ENCODE data around the gene P2RY1. TPM values are rescaled to one million over a fixed set of nuclear protein-coding genes. Genes with fewer than 3 reads are reported as not detected.
A peak's percentile ranks its signal among the peaks of the same experiment; 100 is the strongest.

P2RY1 gene, protein sequence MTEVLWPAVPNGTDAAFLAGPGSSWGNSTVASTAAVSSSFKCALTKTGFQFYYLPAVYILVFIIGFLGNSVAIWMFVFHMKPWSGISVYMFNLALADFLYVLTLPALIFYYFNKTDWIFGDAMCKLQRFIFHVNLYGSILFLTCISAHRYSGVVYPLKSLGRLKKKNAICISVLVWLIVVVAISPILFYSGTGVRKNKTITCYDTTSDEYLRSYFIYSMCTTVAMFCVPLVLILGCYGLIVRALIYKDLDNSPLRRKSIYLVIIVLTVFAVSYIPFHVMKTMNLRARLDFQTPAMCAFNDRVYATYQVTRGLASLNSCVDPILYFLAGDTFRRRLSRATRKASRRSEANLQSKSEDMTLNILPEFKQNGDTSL
- total RNA-seq (10 to 100 TPM in 2 of 7 donors, 1 to 10 TPM in 5; 2.8 to 12.8 (median 8.8) TPM), polyA plus RNA-seq (1 to 10 TPM in 1 of 3 donors, under 1 TPM in 2; 0.39 to 1.3 (median 0.50) TPM)
- long read RNA-seq, donor 1, full-length matches to known transcripts: 22 of 22 reads
- long read RNA-seq, donor 1, partial matches to known transcripts: 0 of 22 reads
- long read RNA-seq, donor 1, other reads (novel, unspliced or antisense): 0 of 22 reads
- long read RNA-seq, donor 2, full-length matches to known transcripts: 9 of 9 reads
- long read RNA-seq, donor 2, partial matches to known transcripts: 0 of 9 reads
- long read RNA-seq, donor 2, other reads (novel, unspliced or antisense): 0 of 9 reads

DNA sequence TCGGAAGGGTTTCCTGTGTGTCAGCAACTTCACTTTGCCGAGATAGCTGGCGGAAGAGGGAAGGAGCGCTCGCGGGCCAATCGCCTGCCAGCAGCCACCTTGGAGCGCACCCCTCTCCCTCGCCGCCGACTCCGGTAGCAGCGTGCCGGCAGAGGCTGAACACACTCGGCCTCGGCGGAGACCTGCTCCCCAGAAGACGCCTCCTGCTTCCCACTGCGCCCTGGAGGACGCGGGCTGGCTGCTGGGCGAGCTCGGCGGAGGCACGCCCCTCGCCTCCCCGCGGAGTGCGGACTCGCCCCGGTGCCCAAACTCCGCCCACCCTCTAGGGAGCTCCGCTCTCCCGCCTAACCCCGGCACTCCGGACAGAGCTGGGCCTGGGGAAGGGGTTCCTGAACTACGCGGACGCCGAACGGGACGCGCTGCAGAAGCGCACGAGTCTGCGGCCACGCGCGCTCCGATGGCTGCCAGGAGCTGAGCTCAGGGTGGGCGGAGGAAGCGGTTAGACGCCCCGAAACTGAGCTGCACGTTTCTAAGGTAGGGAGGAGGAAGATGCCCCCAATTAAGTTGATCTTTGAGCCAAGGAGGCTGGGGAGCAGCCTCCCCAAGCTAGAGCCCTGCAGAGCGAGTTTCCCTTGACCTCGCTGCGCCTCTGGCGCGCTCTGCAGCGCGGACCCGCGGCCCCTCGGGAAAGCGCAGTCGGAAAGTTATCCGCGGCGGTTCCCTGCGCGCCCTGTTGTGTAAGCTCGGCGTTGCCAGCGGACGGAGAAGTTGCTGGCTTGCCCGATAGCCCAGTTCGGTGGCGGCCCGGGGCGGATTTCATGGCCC lies at the start of gene P2RY1:
Gene P2RY1 (plus strand): TSS at position 356 of the 825 bp plus-strand sequence. CDS start 652 bp downstream, outside the sequence.
- DNase-seq: peak; percentile 87
- Histone ChIP-seq H3K36me3 (no peaks in the 10 kb centered on the region), H3K27me3 (replicated peaks in 1 of 7) (peaks cover 0 to 35% (median 12%) of the 10 kb centered on the region in 7 donors), H3K4me3 (peak within 1 kb of the TSS; percentile 59 to 86 (median 71)), H3K4me1 (peaks cover 0 to 30% (median 17%) of the 10 kb centered on the region in 6 donors), H3K27ac (peak within 1 kb of the TSS in 7 of 8 donors; percentile 22 to 84 (median 73)), H3K9me3 (no peaks in the 10 kb centered on the region)
- TF ChIP-seq POLR2A (IDR thresholded peaks at IDR 0.05): peak in 1 of 3 donors; percentile 19
- TF ChIP-seq, protein P1, sequence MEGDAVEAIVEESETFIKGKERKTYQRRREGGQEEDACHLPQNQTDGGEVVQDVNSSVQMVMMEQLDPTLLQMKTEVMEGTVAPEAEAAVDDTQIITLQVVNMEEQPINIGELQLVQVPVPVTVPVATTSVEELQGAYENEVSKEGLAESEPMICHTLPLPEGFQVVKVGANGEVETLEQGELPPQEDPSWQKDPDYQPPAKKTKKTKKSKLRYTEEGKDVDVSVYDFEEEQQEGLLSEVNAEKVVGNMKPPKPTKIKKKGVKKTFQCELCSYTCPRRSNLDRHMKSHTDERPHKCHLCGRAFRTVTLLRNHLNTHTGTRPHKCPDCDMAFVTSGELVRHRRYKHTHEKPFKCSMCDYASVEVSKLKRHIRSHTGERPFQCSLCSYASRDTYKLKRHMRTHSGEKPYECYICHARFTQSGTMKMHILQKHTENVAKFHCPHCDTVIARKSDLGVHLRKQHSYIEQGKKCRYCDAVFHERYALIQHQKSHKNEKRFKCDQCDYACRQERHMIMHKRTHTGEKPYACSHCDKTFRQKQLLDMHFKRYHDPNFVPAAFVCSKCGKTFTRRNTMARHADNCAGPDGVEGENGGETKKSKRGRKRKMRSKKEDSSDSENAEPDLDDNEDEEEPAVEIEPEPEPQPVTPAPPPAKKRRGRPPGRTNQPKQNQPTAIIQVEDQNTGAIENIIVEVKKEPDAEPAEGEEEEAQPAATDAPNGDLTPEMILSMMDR (IDR thresholded peaks at IDR 0.05 in 8 of 11, conservative IDR thresholded peaks at IDR 0.05 in 3 of 11): no peak
- TF ChIP-seq POLR2AphosphoS5 (IDR thresholded peaks at IDR 0.05): peak; percentile 63 to 80 (median 79)
- 1% methylated on average over 21 to 81 of the region's 81 CpGs for WGBS, 5 donors
- intact Hi-C loops (cut with DNase I; ENCODE audit: low total_unique reads): no loop called here

DNA sequence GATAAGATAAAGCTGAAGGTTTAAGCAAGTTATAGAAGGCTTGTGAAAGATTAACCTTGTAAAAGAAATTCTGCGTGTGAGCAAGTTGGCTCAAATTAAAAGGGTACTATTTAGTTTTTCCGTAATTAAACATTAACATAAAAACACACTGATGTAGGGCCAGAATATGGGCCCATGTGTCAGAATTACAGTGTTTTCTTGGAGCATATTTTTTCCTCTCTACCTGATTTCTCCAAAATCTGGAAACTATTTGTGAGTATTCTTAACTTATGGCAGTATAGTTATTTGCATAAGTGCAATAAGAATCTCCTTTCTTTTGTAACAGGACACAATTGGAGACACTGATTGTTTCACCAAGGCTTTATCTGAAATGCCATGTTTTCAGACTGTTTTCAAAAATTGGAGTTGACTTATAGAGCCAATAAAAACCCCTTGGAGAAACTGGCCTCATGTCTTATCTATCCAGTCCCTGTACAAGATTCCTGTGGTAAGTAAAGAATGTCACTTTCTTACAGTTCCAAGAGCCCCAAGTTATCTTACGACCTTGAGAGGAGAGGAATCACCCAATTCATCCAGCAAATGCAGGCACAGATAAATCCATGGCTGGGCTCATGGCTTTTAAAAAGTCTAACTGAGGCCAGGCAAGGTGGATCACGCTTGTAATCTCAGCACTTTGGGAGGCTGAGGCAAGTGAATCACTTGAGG lies 47.8 kb upstream of the P2RY1 start:
- 65 to 81% (median 76%) methylated on average over 4 of the region's 4 CpGs for WGBS, 5 donors
- TF ChIP-seq POLR2AphosphoS5 (IDR thresholded peaks at IDR 0.05) (no peak), POLR2A (IDR thresholded peaks at IDR 0.05) (no peak)
- TF ChIP-seq, protein P1 (IDR thresholded peaks at IDR 0.05 in 8 of 11, conservative IDR thresholded peaks at IDR 0.05 in 3 of 11): no peak
- no peak overlapping the region for H3K27ac ChIP-seq
- peaks cover 0 to 24% (median 12%) of the 10 kb centered on the region in 8 donors for H3K9me3 ChIP-seq
- H3K36me3 ChIP-seq: no peaks in the 10 kb centered on the region
- H3K4me1 ChIP-seq: no peaks in the 10 kb centered on the region
- no peak overlapping the region for H3K4me3 ChIP-seq
- intact Hi-C loops (cut with DNase I; ENCODE audit: low total_unique reads): no loop called here
- DNase-seq: no peak
- no peaks in the 10 kb centered on the region for H3K27me3 ChIP-seq (replicated peaks in 1 of 7)

GRCh38 chr3:152790651-152791387 lies 44.1 kb upstream of the P2RY1 start:
- TF ChIP-seq POLR2A (IDR thresholded peaks at IDR 0.05) (no peak), POLR2AphosphoS5 (IDR thresholded peaks at IDR 0.05) (no peak)
- TF ChIP-seq, protein P1 (IDR thresholded peaks at IDR 0.05 in 8 of 11, conservative IDR thresholded peaks at IDR 0.05 in 3 of 11): no peak
- no peak for DNase-seq
- Histone ChIP-seq H3K4me3 (no peak overlapping the region), H3K9me3 (peaks cover 0 to 21% (median 12%) of the 10 kb centered on the region in 8 donors), H3K4me1 (no peaks in the 10 kb centered on the region), H3K27ac (no peak overlapping the region), H3K36me3 (no peaks in the 10 kb centered on the region), H3K27me3 (replicated peaks in 1 of 7) (no peaks in the 10 kb centered on the region)
- intact Hi-C loops (cut with DNase I; ENCODE audit: low total_unique reads): no loop called here
- 71 to 85% (median 76%) methylated on average over 5 of the region's 5 CpGs for WGBS, 5 donors

Data from spleen (tissue), 13 donors.